ENCODE results near the gene CACNA2D4.
"Not testable (repeated sequence)": the region's sequence is repeated elsewhere in the genome, so short reads cannot be mapped to it uniquely, and the experiment has no call there.

Gene CACNA2D4

DNA sequence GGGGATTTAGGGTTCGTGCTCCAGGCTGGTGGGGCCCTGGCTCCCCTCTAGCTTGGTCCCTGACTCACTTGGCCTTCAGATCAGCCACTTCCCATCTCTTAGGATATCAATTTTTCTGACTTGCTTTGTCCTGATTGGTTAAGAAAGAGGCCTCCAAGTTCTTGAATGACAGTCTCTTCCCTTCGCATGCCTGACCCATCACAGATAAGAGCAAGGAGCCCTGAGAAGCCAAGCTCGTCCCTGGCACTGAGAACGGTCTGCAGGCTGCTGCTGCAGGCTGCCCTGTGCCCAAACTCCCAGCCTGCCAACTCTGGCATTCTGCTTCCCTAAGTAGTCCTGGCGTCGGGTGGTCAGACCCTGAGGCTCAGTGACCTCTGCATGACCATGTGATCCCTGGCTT lies 98.9 kb downstream of the CACNA2D4 start:
- no peaks in the 10 kb centered on the region for H3K9me3 ChIP-seq (ENCODE audit: control insufficient read depth, low read length)
- H3K4ac ChIP-seq (ENCODE audit: low read depth in 1 of 2, low read length in 2 of 2): no peak overlapping the region
- H3K14ac ChIP-seq (ENCODE audit: low read length in 2 of 2): no peak overlapping the region
- no peak overlapping the region for H2BK12ac ChIP-seq (ENCODE audit: low read length in 2 of 2)
- H3K23ac ChIP-seq (ENCODE audit: low read length in 2 of 2): no peak overlapping the region
- H2AK5ac ChIP-seq (ENCODE audit: low read length, severe bottlenecking): no peak overlapping the region
- no peak overlapping the region for H2BK5ac ChIP-seq (ENCODE audit: low read depth, low read length, poor library complexity, severe bottlenecking)
- no peak overlapping the region for H3K27ac ChIP-seq (ENCODE audit: low read length, poor library complexity, severe bottlenecking)
- H3K4me3 ChIP-seq (ENCODE audit: insufficient read depth in 1 of 2, low read depth in 1 of 2, low read length in 2 of 2): no peak overlapping the region
- H3K9ac ChIP-seq (ENCODE audit: low read length): no peak overlapping the region
- H3K4me1 ChIP-seq (ENCODE audit: control insufficient read depth, insufficient read depth, low read depth, low read length): peaks cover 4% of the 10 kb centered on the region
- DNase-seq: no peak
- H3K36me3 ChIP-seq (ENCODE audit: control insufficient read depth in 1 of 2, insufficient read depth in 2 of 2, low read depth in 1 of 2, low read length in 2 of 2): no peaks in the 10 kb centered on the region
- no peak overlapping the region for H4K91ac ChIP-seq (ENCODE audit: low read length)
- H3K18ac ChIP-seq (ENCODE audit: low read depth in 1 of 2, low read length in 2 of 2): no peak overlapping the region
- no peak overlapping the region for H2AFZ ChIP-seq (ENCODE audit: low read depth, low read length)
- H2BK15ac ChIP-seq (ENCODE audit: low read depth, poor library complexity, severe bottlenecking): no peak overlapping the region
- no peaks in the 10 kb centered on the region for H3K79me1 ChIP-seq (replicated peaks; ENCODE audit: low read length, poor library complexity, severe bottlenecking)
- no peak overlapping the region for H2BK120ac ChIP-seq (ENCODE audit: low read depth, low read length)
- H4K8ac ChIP-seq (ENCODE audit: low read length): no peak overlapping the region
- 68% methylated on average over 6 of the region's 6 CpGs for WGBS
- H3K4me2 ChIP-seq (ENCODE audit: low read length, poor library complexity, severe bottlenecking): no peak overlapping the region
- peaks cover 67 to 84% of the 10 kb centered on the region in 2 experiments for H3K27me3 ChIP-seq (ENCODE audit: control insufficient read depth in 1 of 2, insufficient read depth in 1 of 2, low read length in 2 of 2)

DNA sequence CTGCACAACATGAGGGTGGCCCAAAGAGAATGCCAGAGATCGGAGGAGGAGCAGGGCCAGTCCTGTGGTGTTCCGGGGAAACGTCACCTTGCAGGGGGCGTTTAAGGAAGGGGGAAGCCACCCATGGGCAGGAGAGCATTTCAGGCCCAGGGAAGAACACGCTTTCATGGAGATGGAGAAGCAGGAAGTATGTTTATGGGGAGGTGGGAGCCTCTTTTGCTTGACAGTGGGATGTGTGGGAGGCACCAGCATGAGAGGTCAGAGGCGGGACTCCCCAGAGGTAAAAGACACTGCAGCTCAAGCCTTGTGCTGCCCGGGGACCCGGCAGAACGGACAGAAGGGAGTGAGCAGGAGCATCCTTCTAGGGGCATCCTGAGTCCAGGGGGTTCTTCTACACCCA lies 99.4 kb downstream of the CACNA2D4 start:
- DNase-seq: no peak
- Histone ChIP-seq H2AK5ac (ENCODE audit: low read length, severe bottlenecking) (no peak overlapping the region), H3K4ac (ENCODE audit: low read depth in 1 of 2, low read length in 2 of 2) (no peak overlapping the region), H3K18ac (ENCODE audit: low read depth in 1 of 2, low read length in 2 of 2) (no peak overlapping the region), H3K9ac (ENCODE audit: low read length) (no peak overlapping the region), H2BK5ac (ENCODE audit: low read depth, low read length, poor library complexity, severe bottlenecking) (no peak overlapping the region), H2BK15ac (ENCODE audit: low read depth, poor library complexity, severe bottlenecking) (no peak overlapping the region), H3K9me3 (ENCODE audit: control insufficient read depth, low read length) (no peaks in the 10 kb centered on the region), H3K4me2 (ENCODE audit: low read length, poor library complexity, severe bottlenecking) (no peak overlapping the region), H2AFZ (ENCODE audit: low read depth, low read length) (no peak overlapping the region), H3K23ac (ENCODE audit: low read length in 2 of 2) (no peak overlapping the region), H4K91ac (ENCODE audit: low read length) (no peak overlapping the region), H3K27ac (ENCODE audit: low read length, poor library complexity, severe bottlenecking) (no peak overlapping the region), H3K79me1 (replicated peaks; ENCODE audit: low read length, poor library complexity, severe bottlenecking) (no peaks in the 10 kb centered on the region), H3K27me3 (ENCODE audit: control insufficient read depth in 1 of 2, insufficient read depth in 1 of 2, low read length in 2 of 2) (peaks cover 62 to 84% of the 10 kb centered on the region in 2 experiments), H4K8ac (ENCODE audit: low read length) (no peak overlapping the region), H2BK12ac (ENCODE audit: low read length in 2 of 2) (no peak overlapping the region), H3K36me3 (ENCODE audit: control insufficient read depth in 1 of 2, insufficient read depth in 2 of 2, low read depth in 1 of 2, low read length in 2 of 2) (no peaks in the 10 kb centered on the region), H3K14ac (ENCODE audit: low read length in 2 of 2) (no peak overlapping the region), H2BK120ac (ENCODE audit: low read depth, low read length) (no peak overlapping the region), H3K4me3 (ENCODE audit: insufficient read depth in 1 of 2, low read depth in 1 of 2, low read length in 2 of 2) (no peak overlapping the region), H3K4me1 (ENCODE audit: control insufficient read depth, insufficient read depth, low read depth, low read length) (peaks cover 4% of the 10 kb centered on the region)
- WGBS: 80% methylated on average over 9 of the region's 9 CpGs

DNA sequence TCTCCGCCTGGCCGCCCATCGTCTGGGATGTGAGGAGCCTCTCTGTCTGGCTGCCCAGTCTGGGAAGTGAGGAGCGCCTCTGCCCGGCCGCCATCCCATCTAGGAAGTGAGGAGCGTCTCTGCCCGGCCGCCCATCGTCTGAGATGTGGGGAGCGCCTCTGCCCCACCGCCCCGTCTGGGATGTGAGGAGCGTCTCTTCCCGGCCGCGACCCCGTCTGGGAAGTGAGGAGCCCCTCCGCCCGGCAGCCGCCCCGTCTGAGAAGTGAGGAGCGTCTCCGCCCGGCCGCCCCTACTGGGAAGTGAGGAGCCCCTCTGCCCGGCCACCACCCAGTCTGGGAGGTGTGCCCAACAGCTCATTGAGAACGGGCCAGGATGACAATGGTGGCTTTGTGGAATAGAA lies 100.5 kb downstream of the CACNA2D4 start:
- H3K23ac ChIP-seq (ENCODE audit: low read length in 2 of 2); H2BK120ac ChIP-seq (ENCODE audit: low read depth, low read length); H3K4me1 ChIP-seq (ENCODE audit: control insufficient read depth, insufficient read depth, low read depth, low read length); H3K18ac ChIP-seq (ENCODE audit: low read depth in 1 of 2, low read length in 2 of 2); H2BK15ac ChIP-seq (ENCODE audit: low read depth, poor library complexity, severe bottlenecking); H3K4ac ChIP-seq (ENCODE audit: low read depth in 1 of 2, low read length in 2 of 2); H3K9me3 ChIP-seq (ENCODE audit: control insufficient read depth, low read length); H3K4me3 ChIP-seq (ENCODE audit: insufficient read depth in 1 of 2, low read depth in 1 of 2, low read length in 2 of 2); H2BK5ac ChIP-seq (ENCODE audit: low read depth, low read length, poor library complexity, severe bottlenecking); H2BK12ac ChIP-seq (ENCODE audit: low read length in 2 of 2); H3K9ac ChIP-seq (ENCODE audit: low read length); DNase-seq; H2AK5ac ChIP-seq (ENCODE audit: low read length, severe bottlenecking); H4K8ac ChIP-seq (ENCODE audit: low read length); H3K27ac ChIP-seq (ENCODE audit: low read length, poor library complexity, severe bottlenecking); H4K91ac ChIP-seq (ENCODE audit: low read length); H3K14ac ChIP-seq (ENCODE audit: low read length in 2 of 2); H3K4me2 ChIP-seq (ENCODE audit: low read length, poor library complexity, severe bottlenecking); H3K79me1 ChIP-seq (replicated peaks; ENCODE audit: low read length, poor library complexity, severe bottlenecking); H3K36me3 ChIP-seq (ENCODE audit: control insufficient read depth in 1 of 2, insufficient read depth in 2 of 2, low read depth in 1 of 2, low read length in 2 of 2); H2AFZ ChIP-seq (ENCODE audit: low read depth, low read length): not testable (repeated sequence)
- 92% methylated on average over 7 of the region's 28 CpGs for WGBS
- H3K27me3 ChIP-seq (ENCODE audit: control insufficient read depth in 1 of 2, insufficient read depth in 1 of 2, low read length in 2 of 2): peaks cover 50 to 78% of the 10 kb centered on the region in 2 experiments

DNA sequence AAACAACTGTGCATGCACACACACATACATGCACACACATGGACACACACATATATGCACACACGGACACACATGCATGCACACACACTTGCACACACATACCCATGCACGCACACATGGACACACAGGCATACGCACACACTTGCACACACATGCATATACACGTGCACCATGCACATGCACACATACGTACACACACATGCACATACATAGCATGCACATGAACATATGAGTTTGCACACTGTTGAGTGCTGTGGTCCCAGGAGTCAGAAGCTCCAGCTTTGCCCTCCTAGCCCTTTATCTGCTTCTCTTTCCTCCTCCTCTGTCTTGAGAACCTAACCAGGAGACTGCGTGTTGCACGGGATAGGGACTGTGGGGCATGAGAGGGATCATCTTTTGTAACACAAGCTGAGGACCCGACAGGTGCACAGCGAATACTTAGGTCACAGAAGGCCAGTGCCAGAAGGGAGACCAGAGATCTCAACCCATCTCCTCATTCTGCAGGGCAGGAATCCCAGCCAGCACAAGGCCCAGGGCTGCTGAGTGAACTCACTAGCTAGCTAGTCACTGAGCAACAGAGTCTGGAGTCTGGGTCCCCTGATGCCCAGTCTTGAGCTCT lies 101.6 kb downstream of the CACNA2D4 start:
- no peak overlapping the region for H3K23ac ChIP-seq (ENCODE audit: low read length in 2 of 2)
- H2AFZ ChIP-seq (ENCODE audit: low read depth, low read length): no peak overlapping the region
- 96% methylated on average over 9 of the region's 9 CpGs for WGBS
- no peaks in the 10 kb centered on the region for H3K36me3 ChIP-seq (ENCODE audit: control insufficient read depth in 1 of 2, insufficient read depth in 2 of 2, low read depth in 1 of 2, low read length in 2 of 2)
- no peak overlapping the region for H4K8ac ChIP-seq (ENCODE audit: low read length)
- H3K18ac ChIP-seq (ENCODE audit: low read depth in 1 of 2, low read length in 2 of 2): peak overlapping the region in 1 of 2 experiments; percentile 41
- peaks cover 40 to 72% of the 10 kb centered on the region in 2 experiments for H3K27me3 ChIP-seq (ENCODE audit: control insufficient read depth in 1 of 2, insufficient read depth in 1 of 2, low read length in 2 of 2)
- H2BK120ac ChIP-seq (ENCODE audit: low read depth, low read length): no peak overlapping the region
- H2BK12ac ChIP-seq (ENCODE audit: low read length in 2 of 2): no peak overlapping the region
- H3K9me3 ChIP-seq (ENCODE audit: control insufficient read depth, low read length): no peaks in the 10 kb centered on the region
- H2BK15ac ChIP-seq (ENCODE audit: low read depth, poor library complexity, severe bottlenecking): peak overlapping the region; percentile 34
- no peak overlapping the region for H2BK5ac ChIP-seq (ENCODE audit: low read depth, low read length, poor library complexity, severe bottlenecking)
- no peaks in the 10 kb centered on the region for H3K79me1 ChIP-seq (replicated peaks; ENCODE audit: low read length, poor library complexity, severe bottlenecking)
- H2AK5ac ChIP-seq (ENCODE audit: low read length, severe bottlenecking): no peak overlapping the region
- H3K4ac ChIP-seq (ENCODE audit: low read depth in 1 of 2, low read length in 2 of 2): no peak overlapping the region
- H3K27ac ChIP-seq (ENCODE audit: low read length, poor library complexity, severe bottlenecking): no peak overlapping the region
- H3K9ac ChIP-seq (ENCODE audit: low read length): no peak overlapping the region
- peak overlapping the region in 1 of 2 experiments; percentile 88 for H3K14ac ChIP-seq (ENCODE audit: low read length in 2 of 2)
- peaks cover 6% of the 10 kb centered on the region for H3K4me1 ChIP-seq (ENCODE audit: control insufficient read depth, insufficient read depth, low read depth, low read length)
- peak overlapping the region; percentile 55 for H4K91ac ChIP-seq (ENCODE audit: low read length)
- no peak overlapping the region for H3K4me2 ChIP-seq (ENCODE audit: low read length, poor library complexity, severe bottlenecking)
- H3K4me3 ChIP-seq (ENCODE audit: insufficient read depth in 1 of 2, low read depth in 1 of 2, low read length in 2 of 2): no peak overlapping the region
- DNase-seq: no peak

All from mesenchymal stem cell (in vitro differentiated cells and primary cell).